GM21737 (cell line): Measurements from ENCODE around the gene INPP5E.
A peak's percentile ranks its signal among the peaks of the same experiment; 100 is the strongest.

ENCODE experiments used
- ATAC-seq: cut with Tn5 transposase; IDR thresholded peaks from one replicate; pipeline ENCODE4 v1.9.1; 2021; ENCODE audit warnings: mild to moderate bottlenecking, moderate library complexity; ENCODE audit not compliant: unreplicated experiment

Gene INPP5E

GRCh38 chr9:136451221-136451877 lies 11.7 kb upstream of the INPP5E start:
- ATAC-seq = no peak

GRCh38 chr9:136448655-136449054 lies 9.0 kb upstream of the INPP5E start:
- no peak for ATAC-seq

GRCh38 chr9:136447173-136447778 lies 7.6 kb upstream of the INPP5E start:
- no peak for ATAC-seq

DNA sequence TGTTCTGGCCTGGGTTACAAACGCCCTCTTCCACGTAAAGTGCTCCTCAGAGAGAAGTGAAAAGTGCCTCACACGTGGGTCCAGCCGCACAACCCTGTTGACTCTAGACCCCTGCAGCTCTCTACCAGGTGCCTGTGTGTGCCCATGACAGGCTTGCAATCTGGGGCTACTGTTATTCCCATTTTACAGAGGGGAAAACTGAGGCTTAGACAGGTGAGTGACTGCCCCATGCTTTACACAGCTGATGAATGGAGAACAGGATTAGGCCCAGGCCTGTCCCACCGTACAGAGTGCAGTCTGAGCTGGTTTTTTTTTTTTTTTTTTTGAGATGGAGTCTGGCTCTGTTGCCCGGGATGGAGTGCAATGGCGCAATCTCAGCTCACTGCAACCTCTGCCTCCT lies 6.2 kb upstream of the INPP5E start:
- no peak for ATAC-seq

- ATAC-seq = no peak
Observed at GRCh38 chr9:136444102-136444501, 4.5 kb upstream of the INPP5E start.

GRCh38 chr9:136443687-136444086 lies 4.0 kb upstream of the INPP5E start:
- ATAC-seq = no peak

DNA sequence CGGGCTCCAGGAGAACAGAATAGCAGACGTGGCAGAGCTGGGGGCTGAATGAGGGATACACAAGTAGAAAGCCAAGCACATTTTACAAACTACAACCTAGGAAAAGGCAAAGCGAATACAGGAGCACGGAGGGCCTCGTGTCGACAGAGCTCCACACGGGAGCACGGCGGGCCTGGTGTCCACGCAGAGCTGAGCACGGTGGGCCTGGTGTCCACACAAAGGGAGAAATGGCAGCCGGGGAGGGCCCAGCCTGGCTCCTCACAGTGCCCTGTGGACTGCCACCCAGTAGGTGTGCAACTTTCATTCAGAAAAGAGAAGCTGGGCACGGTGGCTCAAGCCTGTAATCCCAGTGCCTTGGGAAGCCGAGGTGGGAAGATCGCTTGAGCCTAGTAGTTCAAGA lies 3.4 kb upstream of the INPP5E start:
- no peak for ATAC-seq

GRCh38 chr9:136442265-136442664 lies 2.6 kb upstream of the INPP5E start:
- no peak for ATAC-seq

DNA sequence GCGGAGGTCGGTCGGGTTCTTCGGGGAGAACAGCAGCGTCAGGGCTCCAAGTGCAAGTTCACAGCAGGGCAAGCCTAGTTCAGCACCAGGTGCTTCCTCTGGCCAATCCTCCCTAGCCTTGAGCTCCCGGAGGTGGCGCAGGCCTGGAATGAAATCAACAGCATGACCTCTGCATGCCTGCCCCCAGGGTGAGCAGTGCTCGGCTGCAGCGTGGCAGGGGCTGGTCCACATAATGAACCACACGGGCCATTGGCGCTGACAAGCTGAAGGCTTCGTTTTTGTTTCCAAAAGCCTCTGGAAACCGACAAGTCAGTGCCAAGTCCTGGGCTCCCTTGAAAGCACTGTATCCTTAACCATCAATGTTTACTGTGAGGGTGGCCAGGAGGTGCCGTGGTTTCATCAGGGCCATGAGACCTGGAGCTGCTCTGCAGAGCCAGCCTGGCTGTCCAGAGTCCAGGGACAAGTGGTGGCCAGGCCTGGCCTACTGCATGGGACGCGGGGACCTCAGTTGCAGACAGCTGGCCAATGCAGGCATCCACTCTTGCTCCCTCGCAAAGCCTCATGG lies 2.1 kb upstream of the INPP5E start:
- no peak for ATAC-seq

GRCh38 chr9:136441191-136441680 lies 1.6 kb upstream of the INPP5E start:
- no peak for ATAC-seq

DNA sequence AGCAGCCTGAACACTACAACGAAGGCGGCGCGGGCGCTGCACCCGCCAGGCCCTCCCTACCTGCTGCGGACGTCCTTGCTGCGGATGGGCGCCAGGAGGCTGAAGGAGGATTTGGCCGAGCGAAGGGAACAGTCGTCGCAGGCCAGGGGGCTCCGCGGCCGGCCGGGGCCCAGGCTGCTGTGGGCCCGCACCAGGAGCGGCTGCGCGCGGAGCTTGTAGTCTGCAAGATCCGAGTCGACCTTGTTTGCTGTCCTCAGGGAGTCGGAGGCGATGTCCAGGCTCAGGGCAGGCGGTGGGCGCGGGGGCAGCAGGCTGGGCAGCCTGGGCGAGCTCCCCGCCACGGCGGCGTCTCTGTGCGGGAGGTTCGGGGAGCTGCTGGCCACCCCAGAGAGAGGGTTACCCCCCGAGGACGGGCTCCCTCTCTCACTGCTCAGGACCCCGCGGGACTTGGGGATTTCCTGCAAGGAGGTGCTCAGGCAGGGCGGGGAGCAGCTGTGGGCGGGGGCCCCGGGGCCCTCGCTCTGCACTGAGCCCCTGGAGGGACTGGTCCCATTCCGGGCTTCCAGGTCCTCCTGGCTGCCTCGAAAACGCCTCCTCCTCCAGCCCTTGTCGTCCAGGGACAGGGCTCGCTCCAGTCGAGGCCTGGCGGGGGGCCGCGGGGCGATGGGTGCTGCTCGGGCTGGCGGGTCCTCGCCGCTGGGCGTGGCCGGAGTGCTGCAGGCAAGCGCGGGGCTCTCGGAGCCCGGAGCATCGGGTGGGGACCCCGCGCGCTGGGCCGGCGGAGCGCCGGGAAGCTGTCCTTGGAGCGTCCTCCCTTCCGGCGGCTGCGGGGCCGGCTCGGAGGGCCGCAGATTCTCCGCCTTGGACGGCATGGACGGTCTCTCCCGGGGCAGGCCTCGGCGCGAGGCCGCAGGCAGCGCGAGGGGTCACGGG lies 831 bp downstream of the INPP5E start:
- peak; percentile 39 for ATAC-seq

GRCh38 chr9:136437839-136438547 lies 1.7 kb downstream of the INPP5E start:
- ATAC-seq = peak; percentile 3

- ATAC-seq = no peak
Observed at GRCh38 chr9:136437430-136437829, 2.2 kb downstream of the INPP5E start.

GRCh38 chr9:136436055-136436634 lies 3.5 kb downstream of the INPP5E start:
- no peak for ATAC-seq

DNA sequence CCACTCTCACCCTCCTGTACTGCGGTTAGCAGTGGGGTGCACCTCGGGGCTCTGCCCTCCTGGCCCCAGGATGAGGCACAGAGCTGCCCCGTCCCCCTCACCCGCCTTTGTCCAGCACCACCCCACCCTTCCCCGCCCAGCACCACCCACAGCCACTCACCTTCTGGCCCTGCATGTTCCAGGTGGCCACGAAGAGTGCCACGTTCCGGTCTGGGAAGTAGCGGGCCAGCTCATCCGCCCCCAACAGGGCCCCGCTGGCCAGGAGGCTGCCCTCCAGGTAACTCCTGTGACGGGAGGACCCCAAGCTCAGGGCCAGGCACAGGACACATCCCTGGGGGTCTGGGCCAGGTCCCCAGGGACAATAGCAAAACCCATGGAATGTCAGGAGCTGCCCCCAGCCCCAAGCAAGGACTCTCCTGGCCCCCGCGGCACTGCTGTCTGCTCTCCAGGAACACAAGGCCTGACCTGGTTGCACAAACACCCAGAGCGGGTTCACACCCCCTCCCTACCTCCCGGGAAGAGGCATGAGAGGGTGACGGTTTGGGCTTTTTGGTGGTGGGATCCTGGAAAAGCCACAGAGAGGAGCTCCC lies 5.0 kb downstream of the INPP5E start:
- no peak for ATAC-seq

DNA sequence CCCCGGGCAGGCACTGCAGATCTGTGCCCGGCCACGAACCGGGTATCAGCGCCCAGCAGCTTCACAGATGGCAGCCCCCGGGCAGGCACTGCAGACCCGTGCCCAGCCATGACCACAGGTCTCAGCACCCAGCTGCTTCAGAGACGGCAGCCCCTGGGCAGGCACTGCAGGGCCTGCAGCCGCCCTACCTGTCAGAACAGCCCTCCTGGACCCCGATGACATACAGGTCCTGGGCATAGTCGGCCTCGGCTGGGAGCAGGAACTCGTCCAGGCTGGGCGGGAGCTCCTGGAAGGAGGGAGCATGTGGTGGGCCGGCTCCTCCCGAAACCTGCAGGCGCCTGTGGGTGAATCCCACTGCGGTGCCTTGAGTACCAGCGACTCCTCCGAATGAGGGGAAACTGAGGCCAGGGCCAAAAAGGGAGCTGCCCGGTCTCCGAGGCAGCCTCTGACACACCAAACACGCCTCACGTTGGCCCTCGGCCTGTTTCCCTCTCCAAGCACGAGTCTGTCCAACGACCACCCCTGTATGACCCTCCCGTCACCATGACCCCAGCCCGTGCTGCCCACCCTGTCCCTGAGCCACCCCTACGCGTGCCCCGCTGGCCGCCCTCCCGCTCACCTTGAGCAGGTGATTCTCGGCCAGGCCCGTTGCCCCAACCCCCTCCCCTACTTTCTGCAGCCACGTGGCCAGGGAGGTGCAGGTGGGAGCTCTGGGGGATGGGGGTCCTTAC lies 5.6 kb downstream of the INPP5E start:
- no peak for ATAC-seq

DNA sequence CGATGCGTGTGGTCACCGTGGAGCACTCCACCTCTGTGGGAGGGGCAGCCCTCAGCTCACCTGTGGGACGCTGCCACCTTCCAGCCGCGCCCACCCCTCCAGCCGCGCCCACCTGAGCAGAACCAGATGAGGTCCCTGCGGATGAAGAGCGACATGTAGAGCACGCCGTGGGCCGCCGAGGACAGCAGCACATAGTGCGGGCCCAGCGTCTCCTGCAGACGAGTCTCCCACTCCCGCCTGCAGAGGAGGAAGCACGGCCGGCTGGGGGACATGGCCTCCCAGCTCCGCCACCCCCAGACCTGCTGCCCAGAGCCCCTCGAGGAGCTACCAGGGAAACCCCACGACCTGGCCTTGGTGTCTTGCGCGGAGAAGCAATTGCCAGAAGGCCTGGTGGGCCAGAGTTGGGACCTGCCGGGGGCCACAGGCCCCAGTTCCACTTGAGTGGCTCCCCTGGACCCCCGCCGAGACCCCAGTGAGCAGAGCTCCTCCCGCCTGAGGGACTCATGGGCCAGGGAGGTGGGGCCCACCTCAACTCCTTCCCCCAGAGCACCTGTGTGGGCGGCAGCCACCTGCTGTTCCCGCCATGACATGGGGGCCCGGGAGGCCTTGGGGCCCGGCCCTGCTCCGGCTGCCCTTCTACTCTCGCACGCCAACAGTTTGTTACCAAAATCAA lies 6.5 kb downstream of the INPP5E start:
- ATAC-seq = no peak

DNA sequence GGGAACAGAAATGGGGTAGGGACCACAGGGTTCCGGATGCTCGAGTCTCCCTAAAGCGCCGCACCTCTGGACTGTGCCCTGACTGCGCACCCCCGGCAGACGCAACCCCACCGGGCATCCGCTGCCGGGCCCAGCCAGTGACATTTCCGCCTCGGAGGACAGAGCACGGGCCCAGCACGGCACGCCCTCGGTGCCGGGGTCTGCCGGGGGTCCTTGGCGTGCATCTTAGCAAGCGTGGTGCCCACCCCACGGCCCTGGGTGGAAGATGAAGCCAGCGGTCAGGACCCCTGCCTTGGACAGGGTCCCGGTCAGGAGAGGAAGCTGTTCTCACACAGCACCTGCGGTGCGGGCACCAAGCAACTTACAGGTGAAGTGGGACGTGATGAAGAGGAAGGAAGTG lies 7.1 kb downstream of the INPP5E start:
- ATAC-seq = no peak
